ENCODE results near the gene FBXO36. TPM values are rescaled to one million over a fixed set of nuclear protein-coding genes. Genes with fewer than 3 reads are reported as not detected.

The FBXO36 gene
- total and polyA plus RNA-seq, 2 of the 13 experiments (the other 11 are each of a cell fraction or from before 2014, with no cell fraction given), result 2.8 TPM

GRCh38 chr2:229922449-229923386 is at the start of gene FBXO36 (continued):
- TF ChIP-seq ZNF646 (CRISPR knock-in tag; IDR thresholded peaks at IDR 0.05) (no peak; the same call in 1 of the 2 replicates), MTA1 (CRISPR knock-in tag; IDR thresholded peaks at IDR 0.05; ENCODE audit: borderline replicate concordance) (peak; percentile 48; the same call in 1 of the 2 replicates), ZNF460 (CRISPR knock-in tag; IDR thresholded peaks at IDR 0.05; ENCODE audit: borderline replicate concordance) (no peak), PHF5A (CRISPR knock-in tag; IDR thresholded peaks at IDR 0.05; ENCODE audit: low read depth, unreplicated experiment) (no peak), SP140L (CRISPR knock-in tag; IDR thresholded peaks at IDR 0.05; ENCODE audit: borderline replicate concordance) (0 out of 2 replicates have a peak, but pooled peaks have one; percentile 34), ZNF432 (CRISPR knock-in tag; IDR thresholded peaks at IDR 0.05; ENCODE audit: borderline replicate concordance) (no peak), ZFY (CRISPR knock-in tag; IDR thresholded peaks at IDR 0.05) (peak; percentile 96), ZNF292 (CRISPR knock-in tag; IDR thresholded peaks at IDR 0.05; ENCODE audit: borderline replicate concordance, low read depth) (peak; percentile 71), PRDM15 (CRISPR knock-in tag; IDR thresholded peaks at IDR 0.05) (peak; percentile 96), ZNF253 (CRISPR knock-in tag; IDR thresholded peaks at IDR 0.05; ENCODE audit: borderline replicate concordance) (no peak), TP53 (CRISPR knock-in tag; conservative IDR thresholded peaks at IDR 0.05) (no peak), ZNF776 (CRISPR knock-in tag; IDR thresholded peaks at IDR 0.05) (no peak), FIP1L1 (IDR thresholded peaks at IDR 0.05; ENCODE audit: borderline replicate concordance, insufficient read depth, low read depth, low read length) (no peak), NPAS2 (CRISPR knock-in tag; IDR thresholded peaks at IDR 0.05; ENCODE audit: borderline replicate concordance) (no peak), PREB (CRISPR knock-in tag; IDR thresholded peaks at IDR 0.05) (no peak; the same call in 1 of the 2 replicates), MLX (CRISPR knock-in tag; IDR thresholded peaks at IDR 0.05) (0 out of 2 replicates have a peak, but pooled peaks have one; percentile 23)

Measured in HepG2 (cell line).